Liver (tissue), 9 donors: ENCODE data around the gene BCL3. TPM values are rescaled to one million over a fixed set of nuclear protein-coding genes. Genes with fewer than 3 reads are reported as not detected.

Source experiments
- DNase-seq: peaks from one replicate; pipeline ENCODE4 v3.0.0-alpha.2; 2017; ENCODE audit warnings: low spot score
- H3K27ac ChIP-seq, 2 donors: one replicate each; pipeline ENCODE4 v1.7.0; 2013; ENCODE audit warnings: inconsistent platforms in 2 of 2, low read length in 2 of 2, control low read depth in 1 of 2, low read depth in 1 of 2, mild to moderate bottlenecking in 1 of 2
- H3K27me3 ChIP-seq, 4 donors: one replicate each; pipeline versions ENCODE4 v1.6.1 to v1.7.0; 2013; ENCODE audit warnings: low read length in 3 of 4, inconsistent platforms in 1 of 4, mild to moderate bottlenecking in 1 of 4, moderate library complexity in 1 of 4; ENCODE audit not compliant: control insufficient read depth in 4 of 4, insufficient read depth in 4 of 4
- H3K36me3 ChIP-seq, 4 donors: one replicate each; pipeline versions ENCODE4 v1.6.1 to v1.7.0; 2013; ENCODE audit warnings: low read length in 3 of 4, mild to moderate bottlenecking in 3 of 4, low read depth in 1 of 4, moderate library complexity in 1 of 4; ENCODE audit not compliant: control insufficient read depth in 4 of 4, insufficient read depth in 3 of 4
- H3K4me1 ChIP-seq, 4 donors: one replicate each; pipeline versions ENCODE4 v1.6.1 to v1.7.0; 2013; ENCODE audit warnings: low read length in 3 of 4, mild to moderate bottlenecking in 3 of 4, moderate library complexity in 1 of 4; ENCODE audit not compliant: control insufficient read depth in 4 of 4, insufficient read depth in 4 of 4
- H3K4me3 ChIP-seq, 3 donors: one replicate each; pipeline versions ENCODE4 v1.6.1 to v1.7.0; 2013; ENCODE audit warnings: low read length in 3 of 3, control low read depth in 1 of 3, low read depth in 1 of 3, mild to moderate bottlenecking in 1 of 3
- H3K9ac ChIP-seq, 2 donors: one replicate each; pipeline ENCODE4 v1.7.0; 2013; ENCODE audit warnings: low read length in 2 of 2, mild to moderate bottlenecking in 2 of 2, moderate library complexity in 2 of 2, control low read depth in 1 of 2, low read depth in 1 of 2
- H3K9me3 ChIP-seq, 4 donors: one replicate each; pipeline versions ENCODE4 v1.6.1 to v1.7.0; 2013; ENCODE audit warnings: low read length in 3 of 4; ENCODE audit not compliant: control insufficient read depth in 4 of 4
- ATF3 ChIP-seq: IDR thresholded peaks from 2 replicates; pipeline ENCODE4 v1.6.1; 2016; ENCODE audit warnings: antibody characterized with exemption
- CTCF ChIP-seq: fragments of 150-350 bp; IDR thresholded peaks from 2 replicates; pipeline ENCODE4 v1.5.1; 2017; ENCODE audit warnings: improper control_type of control experiment, low read depth, low read length; ENCODE audit not compliant: missing input control
- EGR1 ChIP-seq, 2 donors: IDR thresholded peaks; 2 replicates each; pipeline ENCODE4 v1.6.1; 2016 to 2018; ENCODE audit warnings: antibody characterized with exemption in 2 of 2, low read depth in 2 of 2
- FOXA1 ChIP-seq: IDR thresholded peaks from 2 replicates; pipeline ENCODE4 v1.6.1; 2016; ENCODE audit warnings: antibody characterized with exemption
- HNF4G ChIP-seq: IDR thresholded peaks from 2 replicates; pipeline ENCODE4 v1.6.1; 2016; ENCODE audit warnings: antibody characterized with exemption
- JUND ChIP-seq, 2 donors: IDR thresholded peaks; 2 replicates each; pipeline ENCODE4 v1.6.1; 2016; ENCODE audit warnings: antibody characterized with exemption in 2 of 2
- MAX ChIP-seq: IDR thresholded peaks from 2 replicates; pipeline ENCODE4 v1.6.1; 2016; ENCODE audit warnings: antibody characterized with exemption
- NR2F2 ChIP-seq: IDR thresholded peaks from 2 replicates; pipeline ENCODE4 v1.6.1; 2016; ENCODE audit warnings: antibody characterized with exemption
- RAD21 ChIP-seq, 2 donors: IDR thresholded peaks; 2 replicates each; pipeline ENCODE4 v1.6.1; 2016; ENCODE audit warnings: antibody characterized with exemption in 2 of 2, mild to moderate bottlenecking in 2 of 2
- REST ChIP-seq: IDR thresholded peaks from 2 replicates; pipeline ENCODE4 v1.6.1; 2016; ENCODE audit warnings: antibody characterized with exemption, mild to moderate bottlenecking
- RXRA ChIP-seq, 2 donors: IDR thresholded peaks; 2 replicates each; pipeline ENCODE4 v1.6.1; 2017 to 2018; ENCODE audit warnings: antibody characterized with exemption in 2 of 2, mild to moderate bottlenecking in 1 of 2
- YY1 ChIP-seq: IDR thresholded peaks from 2 replicates; pipeline ENCODE4 v1.6.1; 2016; ENCODE audit warnings: antibody characterized with exemption, mild to moderate bottlenecking
- ZBTB33 ChIP-seq: IDR thresholded peaks from 2 replicates; pipeline ENCODE4 v1.6.1; 2016; ENCODE audit warnings: antibody characterized with exemption
- WGBS: extraction: QIAGEN DNeasy Blood & Tissue Kit; methylation state at CpG from one replicate; pipeline ENCODE4 v1.1.7; 2013; 5-methylcytosine and 5-hydroxymethylcytosine counted together
- polyA plus RNA-seq, 2 donors: library from polyadenylated mRNA; stranded (reverse) in 1 of 2; unstranded in 1 of 2; fragments of 200-250 nt in 1 of 2; fragments of >200 nt in 1 of 2; fragmentation: Nextera tagmentation in 1 of 2; extraction: Ambion mirVana in 1 of 2; gene quantifications; one replicate each; pipeline versions ENCODE4 v1.2.1 to v1.2.3, GENCODE V29; 2013 to 2015
- total RNA-seq, 2 donors: library from RNA; depleted of rRNA; stranded (reverse); fragments of >200 nt; gene quantifications; one replicate each; pipeline ENCODE4 v1.2.3, GENCODE V29; 2014
- donor health status: healthy.
- donor health status: healthy.
- donor health status: healthy.
- donor health status: healthy.
- donor health status: healthy.

The BCL3 gene
- total and polyA plus RNA-seq, 4 donors: 4.5 to 63.6 (median 19.7) TPM

- 94% methylated on average over 6 of the region's 6 CpGs for WGBS
- Histone ChIP-seq H3K9ac (no peak overlapping the region), H3K4me1 (peaks cover 0 to 6% (median 0%) of the 10 kb centered on the region in 4 donors), H3K9me3 (no peaks in the 10 kb centered on the region), H3K27ac (no peak overlapping the region), H3K27me3 (no peaks in the 10 kb centered on the region), H3K4me3 (no peak overlapping the region), H3K36me3 (peaks cover 3 to 36% (median 9%) of the 10 kb centered on the region in 4 donors)
- DNase-seq: no peak
- no peak for TF ChIP-seq RXRA (IDR thresholded peaks at IDR 0.05)
- no peak for TF ChIP-seq YY1
- no peak for TF ChIP-seq REST
- TF ChIP-seq MAX: no peak
- no peak for TF ChIP-seq CTCF
- TF ChIP-seq ZBTB33: no peak
- no peak for TF ChIP-seq EGR1 (IDR thresholded peaks at IDR 0.05; ENCODE audit: low read depth in 2 of 2)
- TF ChIP-seq NR2F2: no peak
- no peak for TF ChIP-seq FOXA1
- TF ChIP-seq JUND (IDR thresholded peaks at IDR 0.05): no peak
Measured at GRCh38 chr19:44788971-44789370, 40.5 kb downstream of the BCL3 start.

- no peak for DNase-seq
- Histone ChIP-seq H3K4me1 (no peaks in the 10 kb centered on the region), H3K27me3 (no peaks in the 10 kb centered on the region), H3K9ac (no peak overlapping the region), H3K4me3 (no peak overlapping the region), H3K36me3 (peaks cover 3 to 36% (median 9%) of the 10 kb centered on the region in 4 donors), H3K27ac (no peak overlapping the region), H3K9me3 (no peaks in the 10 kb centered on the region)
- 87% methylated on average over 13 of the region's 13 CpGs for WGBS
- no peak for TF ChIP-seq RXRA (IDR thresholded peaks at IDR 0.05)
- TF ChIP-seq ATF3: no peak
- TF ChIP-seq NR2F2: no peak
- TF ChIP-seq HNF4G: no peak
- no peak for TF ChIP-seq RAD21 (IDR thresholded peaks at IDR 0.05)
- TF ChIP-seq EGR1 (IDR thresholded peaks at IDR 0.05; ENCODE audit: low read depth in 2 of 2): no peak
- no peak for TF ChIP-seq ZBTB33
- TF ChIP-seq REST: no peak
- no peak for TF ChIP-seq CTCF
- no peak for TF ChIP-seq MAX
- TF ChIP-seq FOXA1: no peak
Measured at GRCh38 chr19:44789943-44790483, 41.5 kb downstream of the BCL3 start.
